HFFc6 (cell line): ENCODE results near the gene MALRD1. TPM values are rescaled to one million over a fixed set of nuclear protein-coding genes. Genes with fewer than 3 reads are reported as not detected.

Source experiments
- DNase-seq: peaks from one replicate; pipeline ENCODE4 v3.0.0-alpha.2; 2018
- H3K27ac Mint-ChIP-seq: 2 replicates; pipeline ENCODE4 v1.8.0; 2020; ENCODE audit warnings: mild to moderate bottlenecking, mixed read lengths
- H3K27me3 Mint-ChIP-seq: 2 replicates; pipeline ENCODE4 v1.8.0; 2021; ENCODE audit warnings: mild to moderate bottlenecking, moderate library complexity, mixed read lengths; ENCODE audit not compliant: insufficient read depth
- H3K36me3 Mint-ChIP-seq: 2 replicates; pipeline ENCODE4 v1.8.0; 2021; ENCODE audit warnings: low read depth, mixed read lengths
- H3K4me1 Mint-ChIP-seq: 2 replicates; pipeline ENCODE4 v1.8.0; 2020; ENCODE audit warnings: low read depth, mixed read lengths
- H3K4me3 Mint-ChIP-seq: 2 replicates; pipeline ENCODE4 v1.8.0; 2020; ENCODE audit warnings: mild to moderate bottlenecking, moderate library complexity, mixed read lengths
- H3K9me3 Mint-ChIP-seq: 2 replicates; pipeline ENCODE4 v1.8.0; 2020; ENCODE audit warnings: mild to moderate bottlenecking, mixed read lengths
- total RNA-seq, 6 experiments: library from RNA; stranded (reverse); fragmentation: NEBNext Ultra II Directional; extraction: Animal tissue kit (Norgen Biotek cat#: 25700); gene quantifications; 2 replicates in 1 of 6; 3 replicates in 5 of 6; pipeline ENCODE4 v1.2.3, GENCODE V29; 2021
- TF ChIP-seq, protein P1 (sequence below): fragments of 200-600 bp; sonication (generic); IDR thresholded peaks from 2 replicates; pipeline ENCODE4 v1.5.0; 2021; ENCODE audit warnings: antibody characterized with exemption, mild to moderate bottlenecking

MALRD1 gene
- total RNA-seq, 6 experiments from 2014 or later: not detected

DNA sequence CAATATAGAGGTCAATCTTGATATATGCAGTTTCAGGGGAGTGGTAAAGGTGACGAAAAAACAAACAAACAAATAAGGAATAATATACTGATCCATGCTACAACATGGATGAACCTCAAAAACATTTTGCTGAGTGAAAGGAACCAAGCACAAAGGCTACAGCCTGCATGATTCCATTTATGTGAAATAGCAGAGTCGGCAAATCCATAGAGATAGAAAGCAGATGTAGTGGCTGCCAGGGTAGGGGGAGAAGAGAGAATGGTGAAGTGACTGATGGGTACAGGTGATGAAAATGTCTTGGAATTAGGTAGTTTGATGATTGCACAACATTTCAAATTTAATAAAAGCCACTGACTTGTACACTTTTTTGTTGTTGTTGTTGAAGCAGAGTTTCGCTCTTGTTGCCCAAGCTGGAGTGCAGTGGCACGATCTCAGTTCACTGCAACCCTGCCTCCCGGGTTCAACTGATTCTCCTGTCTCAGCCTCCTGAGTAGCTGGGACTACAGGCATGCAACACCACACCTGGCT is 71.8 kb downstream of the MALRD1 start:
- Mint-ChIP-seq H3K4me3 (no peak overlapping the region), H3K27me3 (no peaks in the 10 kb centered on the region), H3K27ac (no peak overlapping the region), H3K4me1 (no peaks in the 10 kb centered on the region), H3K36me3 (peaks cover 4% of the 10 kb centered on the region; the same call in 1 of the 2 replicates), H3K9me3 (peaks cover 22% of the 10 kb centered on the region)
- no peak for DNase-seq
- TF ChIP-seq, protein P1, sequence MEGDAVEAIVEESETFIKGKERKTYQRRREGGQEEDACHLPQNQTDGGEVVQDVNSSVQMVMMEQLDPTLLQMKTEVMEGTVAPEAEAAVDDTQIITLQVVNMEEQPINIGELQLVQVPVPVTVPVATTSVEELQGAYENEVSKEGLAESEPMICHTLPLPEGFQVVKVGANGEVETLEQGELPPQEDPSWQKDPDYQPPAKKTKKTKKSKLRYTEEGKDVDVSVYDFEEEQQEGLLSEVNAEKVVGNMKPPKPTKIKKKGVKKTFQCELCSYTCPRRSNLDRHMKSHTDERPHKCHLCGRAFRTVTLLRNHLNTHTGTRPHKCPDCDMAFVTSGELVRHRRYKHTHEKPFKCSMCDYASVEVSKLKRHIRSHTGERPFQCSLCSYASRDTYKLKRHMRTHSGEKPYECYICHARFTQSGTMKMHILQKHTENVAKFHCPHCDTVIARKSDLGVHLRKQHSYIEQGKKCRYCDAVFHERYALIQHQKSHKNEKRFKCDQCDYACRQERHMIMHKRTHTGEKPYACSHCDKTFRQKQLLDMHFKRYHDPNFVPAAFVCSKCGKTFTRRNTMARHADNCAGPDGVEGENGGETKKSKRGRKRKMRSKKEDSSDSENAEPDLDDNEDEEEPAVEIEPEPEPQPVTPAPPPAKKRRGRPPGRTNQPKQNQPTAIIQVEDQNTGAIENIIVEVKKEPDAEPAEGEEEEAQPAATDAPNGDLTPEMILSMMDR: no peak

DNA sequence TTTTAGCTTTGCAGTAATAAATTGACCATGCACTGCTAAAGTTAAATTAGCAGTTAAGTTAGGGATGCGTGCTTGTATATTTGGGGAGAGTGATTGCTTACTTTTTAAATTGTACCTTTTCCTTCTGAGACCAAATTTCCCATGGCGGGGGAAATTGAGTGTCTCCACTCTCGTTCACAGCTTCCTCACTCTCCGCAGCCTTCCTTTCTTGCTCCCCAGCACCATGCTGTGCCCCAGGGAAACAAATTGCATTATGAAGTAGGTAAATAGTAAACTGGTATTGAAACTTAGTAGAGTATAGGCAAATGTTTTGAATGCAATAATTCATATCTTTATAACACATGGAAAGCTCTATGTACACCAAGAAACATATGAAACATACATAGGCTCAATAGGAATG is 85.4 kb downstream of the MALRD1 start:
- H3K4me3 Mint-ChIP-seq: no peak overlapping the region
- TF ChIP-seq, protein P1: no peak
- no peak for DNase-seq
- H3K27ac Mint-ChIP-seq: no peak overlapping the region
- no peaks in the 10 kb centered on the region for H3K27me3 Mint-ChIP-seq
- H3K4me1 Mint-ChIP-seq: no peaks in the 10 kb centered on the region
- H3K9me3 Mint-ChIP-seq: peaks cover 6% of the 10 kb centered on the region
- no peaks in the 10 kb centered on the region for H3K36me3 Mint-ChIP-seq

DNA sequence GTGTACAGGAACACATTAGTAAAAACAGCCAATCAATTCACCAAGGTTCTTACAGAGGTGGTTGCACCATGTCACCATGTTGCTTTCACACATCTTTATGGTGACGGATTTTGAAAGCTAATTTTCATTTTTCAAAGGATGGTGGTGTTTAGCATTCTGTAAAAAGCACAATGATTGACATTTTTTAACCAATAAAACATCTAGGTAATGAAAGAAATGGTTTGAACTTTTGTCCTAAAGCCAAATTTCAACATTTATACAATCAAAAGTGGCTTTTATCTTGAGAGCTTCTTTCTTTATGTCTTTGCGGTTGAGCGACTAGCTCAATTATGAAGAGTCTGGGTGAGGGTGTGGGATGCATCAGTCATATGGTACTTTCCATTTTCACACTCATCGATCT is 94.4 kb downstream of the MALRD1 start:
- no peak for DNase-seq
- Mint-ChIP-seq H3K36me3 (peaks cover 4% of the 10 kb centered on the region; the same call in 1 of the 2 replicates), H3K27ac (no peak overlapping the region), H3K27me3 (no peaks in the 10 kb centered on the region; the same call in 1 of the 2 replicates), H3K4me3 (no peak overlapping the region), H3K9me3 (peaks cover 12% of the 10 kb centered on the region), H3K4me1 (no peaks in the 10 kb centered on the region)
- TF ChIP-seq, protein P1: no peak

DNA sequence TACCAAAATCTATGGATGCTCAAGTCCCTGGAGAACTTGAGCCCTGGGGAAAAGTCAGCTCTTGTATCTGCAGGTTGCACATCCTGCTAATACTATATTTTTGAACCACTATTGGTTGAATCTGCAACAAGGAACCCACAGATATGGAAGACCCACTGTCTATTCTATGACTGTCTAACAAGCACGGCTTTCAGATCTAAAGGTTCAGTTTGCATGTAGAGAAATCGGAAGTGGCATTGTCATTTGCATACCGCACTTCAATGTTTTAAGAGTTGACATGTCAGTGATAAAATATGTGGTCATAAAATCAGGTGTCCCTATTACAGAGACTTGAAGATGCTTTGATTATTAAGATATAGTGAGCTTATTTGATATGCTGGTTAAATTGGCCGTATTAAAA is 95.6 kb downstream of the MALRD1 start:
- Mint-ChIP-seq H3K9me3 (peaks cover 18% of the 10 kb centered on the region), H3K36me3 (peaks cover 4% of the 10 kb centered on the region; the same call in 1 of the 2 replicates), H3K4me1 (no peaks in the 10 kb centered on the region), H3K27ac (no peak overlapping the region), H3K4me3 (no peak overlapping the region), H3K27me3 (no peaks in the 10 kb centered on the region; the same call in 1 of the 2 replicates)
- TF ChIP-seq, protein P1: no peak
- no peak for DNase-seq

DNA sequence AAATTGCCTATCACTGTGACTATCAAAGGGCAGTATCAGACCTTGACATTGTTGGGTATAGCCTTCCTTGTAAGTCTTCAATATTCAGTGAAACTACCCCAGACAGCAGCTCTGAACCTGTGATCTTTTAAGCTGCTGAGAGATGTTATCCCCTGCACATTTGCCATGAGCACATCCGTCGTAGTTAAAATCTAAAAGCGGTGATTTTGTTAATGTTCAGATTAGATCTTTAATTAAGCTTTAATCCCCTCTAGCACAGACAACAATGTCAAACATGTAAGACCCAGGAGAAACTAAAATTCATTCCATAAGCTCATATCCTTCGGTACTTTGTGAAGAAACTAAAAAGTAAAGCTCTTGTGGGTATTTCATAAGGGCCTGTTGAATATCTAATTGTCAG is 105.8 kb downstream of the MALRD1 start:
- no peaks in the 10 kb centered on the region for H3K4me1 Mint-ChIP-seq
- TF ChIP-seq, protein P1: no peak
- no peak overlapping the region for H3K4me3 Mint-ChIP-seq
- H3K36me3 Mint-ChIP-seq: no peaks in the 10 kb centered on the region
- no peak for DNase-seq
- peaks cover 28% of the 10 kb centered on the region for H3K9me3 Mint-ChIP-seq
- no peaks in the 10 kb centered on the region for H3K27me3 Mint-ChIP-seq
- no peak overlapping the region for H3K27ac Mint-ChIP-seq
